Fibroblast of skin of left quadriceps (primary cell): ENCODE data around the gene AP5Z1.

Experiments used
- DNase-seq, 2 experiments: peaks; one replicate each; pipeline ENCODE4 v3.0.0-alpha.2; 2013; ENCODE audit warnings: low read depth in 2 of 2

Gene AP5Z1

DNA sequence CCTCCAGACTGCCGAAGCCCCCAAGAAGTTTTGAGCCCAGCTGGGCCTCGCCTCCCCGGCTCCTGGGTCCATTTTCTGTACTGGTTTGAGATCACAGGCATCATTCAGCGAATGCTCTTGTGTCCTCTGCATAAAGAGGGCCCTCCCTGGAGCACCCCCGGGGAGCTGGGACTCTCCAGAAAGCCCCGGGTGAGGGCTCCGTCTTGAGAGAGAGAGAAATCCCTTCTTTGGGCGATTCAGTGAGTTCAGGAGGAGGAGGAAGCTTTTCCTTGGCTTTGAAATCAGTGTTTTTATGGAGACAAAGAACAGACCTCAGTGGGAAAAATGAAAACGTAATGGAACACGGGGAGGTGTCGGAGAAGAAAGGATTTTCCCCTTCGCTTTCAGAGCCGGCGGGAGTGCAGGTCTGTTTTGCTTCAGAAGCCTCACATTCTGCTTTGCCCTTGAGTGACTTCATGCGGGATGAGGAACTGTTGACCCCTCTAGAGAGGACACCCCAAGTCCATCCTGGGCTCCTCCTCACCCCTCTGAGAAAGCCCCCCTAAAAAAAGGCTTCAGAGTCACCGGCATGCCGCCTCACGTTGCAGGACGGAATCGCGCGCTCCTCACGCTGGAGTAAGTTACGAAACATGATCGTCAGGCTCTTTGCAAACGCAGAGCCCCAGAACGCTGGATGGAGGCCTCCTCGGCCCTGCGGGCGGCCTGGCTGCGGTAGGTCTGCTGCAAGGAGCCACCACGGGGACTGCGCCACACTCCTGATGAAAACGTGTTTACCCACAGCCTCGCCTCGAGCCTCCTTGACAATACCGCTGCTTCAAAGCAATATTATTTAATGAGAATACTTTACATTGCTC, 8.5 kb upstream of the AP5Z1 start:
- no peak for DNase-seq

DNA sequence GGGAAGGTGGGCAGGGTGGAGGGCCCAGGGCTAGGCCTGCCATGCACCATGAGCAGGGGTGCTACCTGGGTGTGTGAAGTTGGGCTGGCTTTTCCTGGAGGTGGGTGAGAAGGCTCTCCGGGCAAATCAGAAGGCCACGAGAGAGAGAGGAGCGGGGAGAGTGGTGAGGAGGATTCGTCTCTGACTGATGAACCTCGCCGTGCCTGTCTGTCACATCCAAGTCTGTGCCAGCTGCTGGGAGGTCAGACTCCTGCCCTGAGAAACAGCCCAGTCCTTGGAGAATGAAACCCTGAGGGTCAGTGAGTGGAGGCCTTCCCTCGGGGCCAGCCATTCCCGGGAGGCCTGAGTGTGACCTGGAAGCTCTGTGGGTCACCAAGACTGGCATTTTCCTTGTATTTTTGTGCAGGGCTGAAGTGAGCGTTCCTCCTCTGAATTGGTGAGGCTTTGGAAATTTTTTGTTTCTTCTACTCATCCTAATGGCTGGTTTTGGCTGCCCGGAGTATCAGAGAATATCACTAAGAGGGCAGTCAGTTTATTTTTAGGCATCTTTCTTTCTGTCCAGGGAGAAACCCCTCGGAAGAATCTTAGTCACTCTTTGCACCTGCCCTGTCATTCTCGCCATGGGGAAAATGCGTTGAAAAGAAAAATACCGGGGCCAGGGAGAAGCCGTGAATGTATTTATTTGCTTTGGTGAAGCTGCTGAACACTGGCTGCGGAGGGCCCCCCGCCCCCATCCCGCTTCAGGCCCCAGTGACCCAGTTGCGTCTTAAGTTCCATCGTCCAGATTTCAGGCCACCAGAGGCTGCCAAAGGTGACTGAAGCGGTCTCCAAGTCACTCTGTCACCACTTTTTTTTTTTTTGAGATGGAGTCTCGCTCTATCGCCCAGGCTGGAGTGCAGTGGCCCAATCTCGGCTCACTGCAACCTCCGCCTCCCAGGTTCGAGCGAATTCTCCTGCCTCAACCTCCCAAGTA, 6.5 kb upstream of the AP5Z1 start:
- no peak for DNase-seq

- no peak for DNase-seq
These were observed 5.7 kb upstream of the AP5Z1 start for GRCh38 chr7:4769761-4770160.

DNA sequence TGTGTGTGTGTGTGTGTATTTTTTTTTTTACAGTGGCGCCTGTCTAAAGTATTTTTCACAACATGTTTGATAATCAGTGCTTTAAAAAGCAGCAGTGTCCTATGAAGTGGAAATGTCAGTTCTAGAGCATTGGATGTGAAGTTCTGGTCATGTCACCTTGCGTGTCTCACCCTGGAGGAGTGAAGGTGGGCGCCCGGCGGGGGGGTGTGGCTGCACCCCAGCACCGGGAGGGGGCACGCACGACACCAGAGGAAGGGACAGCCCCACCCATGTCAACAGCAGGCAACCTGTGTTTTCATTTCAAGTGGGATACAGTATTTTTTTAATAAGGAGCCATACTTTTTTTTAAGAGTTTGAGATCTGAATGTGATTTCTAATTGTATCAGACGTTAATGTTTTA, 4.5 kb upstream of the AP5Z1 start:
- no peak for DNase-seq

GRCh38 chr7:4771737-4772136, 3.7 kb upstream of the AP5Z1 start:
- DNase-seq = no peak

- DNase-seq = no peak
These were observed 3.1 kb upstream of the AP5Z1 start for GRCh38 chr7:4772306-4772705.

DNA sequence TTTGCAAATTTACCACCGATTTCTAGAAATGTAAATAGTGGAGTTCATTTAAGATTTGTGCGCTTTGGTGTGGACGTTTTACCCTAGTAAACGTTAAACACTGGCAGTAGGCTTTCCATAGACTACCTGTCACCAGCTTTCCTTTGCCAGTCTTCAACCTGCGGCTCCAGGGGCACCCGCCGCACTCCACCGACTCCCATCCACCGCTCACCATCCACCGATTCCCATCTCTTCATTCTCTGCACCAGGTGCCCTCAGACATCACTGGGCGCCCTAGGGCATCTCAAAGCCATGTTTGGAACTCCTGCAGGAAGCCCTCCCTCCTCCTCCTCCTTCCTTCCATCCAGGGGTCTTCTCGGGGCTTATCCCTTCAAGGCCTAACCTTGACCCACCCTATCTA, 1.4 kb upstream of the AP5Z1 start:
- DNase-seq = no peak

- peak; percentile 40 to 41 for DNase-seq
These were observed 669 bp upstream of the AP5Z1 start for GRCh38 chr7:4774658-4775249.

DNA sequence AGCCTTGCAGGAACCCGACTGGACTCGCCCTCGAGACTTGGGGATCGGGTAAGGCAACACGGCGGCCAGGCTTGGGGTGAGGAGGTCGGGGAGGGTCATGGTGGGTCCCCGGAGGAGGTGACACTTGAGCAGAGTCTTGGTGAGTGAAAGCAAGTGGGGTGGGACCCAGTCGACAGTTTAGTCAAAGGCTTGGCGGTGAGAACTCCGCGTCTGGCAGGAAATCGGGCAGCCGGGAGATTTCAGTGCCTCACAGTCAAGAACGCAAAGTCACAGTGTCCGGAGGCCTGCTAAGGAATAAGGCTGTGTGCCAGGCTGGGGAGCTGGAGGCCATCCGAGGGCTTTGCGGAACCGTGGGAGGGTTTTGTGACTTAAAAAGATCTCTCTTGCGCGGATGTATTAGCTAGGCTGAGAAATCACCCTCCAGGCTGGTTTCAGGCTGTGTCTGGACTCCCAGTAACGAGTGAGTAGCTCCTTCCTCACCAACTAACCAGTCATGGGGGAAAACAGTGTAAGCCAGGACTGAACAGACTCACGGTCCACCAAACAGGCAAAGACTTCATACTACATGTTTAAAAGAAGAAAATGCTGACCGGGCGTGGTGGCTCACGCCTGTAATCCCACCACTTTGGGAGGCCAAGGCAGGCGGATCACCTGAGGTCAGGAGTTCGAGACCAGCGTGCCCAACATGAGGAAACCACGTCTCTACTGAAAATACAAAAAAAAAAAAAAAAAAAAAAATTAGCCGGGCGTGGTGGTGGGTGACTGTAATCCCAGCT, 613 bp downstream of the AP5Z1 start:
- DNase-seq = no peak

DNA sequence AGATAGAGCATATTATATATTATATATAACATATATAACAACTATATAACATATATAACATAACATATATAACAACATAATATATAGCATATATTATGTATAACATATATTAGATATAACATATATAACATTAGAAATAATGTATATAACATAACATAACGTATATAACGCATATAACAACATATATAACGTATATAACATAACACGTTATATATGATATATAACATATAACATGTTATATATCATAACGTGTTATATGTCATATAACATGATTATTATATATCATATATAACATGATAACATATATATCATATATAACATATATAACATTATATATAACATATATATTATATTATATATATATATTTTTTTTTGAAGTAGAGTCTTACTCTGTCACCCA, 3.7 kb downstream of the AP5Z1 start:
- DNase-seq = no peak

DNA sequence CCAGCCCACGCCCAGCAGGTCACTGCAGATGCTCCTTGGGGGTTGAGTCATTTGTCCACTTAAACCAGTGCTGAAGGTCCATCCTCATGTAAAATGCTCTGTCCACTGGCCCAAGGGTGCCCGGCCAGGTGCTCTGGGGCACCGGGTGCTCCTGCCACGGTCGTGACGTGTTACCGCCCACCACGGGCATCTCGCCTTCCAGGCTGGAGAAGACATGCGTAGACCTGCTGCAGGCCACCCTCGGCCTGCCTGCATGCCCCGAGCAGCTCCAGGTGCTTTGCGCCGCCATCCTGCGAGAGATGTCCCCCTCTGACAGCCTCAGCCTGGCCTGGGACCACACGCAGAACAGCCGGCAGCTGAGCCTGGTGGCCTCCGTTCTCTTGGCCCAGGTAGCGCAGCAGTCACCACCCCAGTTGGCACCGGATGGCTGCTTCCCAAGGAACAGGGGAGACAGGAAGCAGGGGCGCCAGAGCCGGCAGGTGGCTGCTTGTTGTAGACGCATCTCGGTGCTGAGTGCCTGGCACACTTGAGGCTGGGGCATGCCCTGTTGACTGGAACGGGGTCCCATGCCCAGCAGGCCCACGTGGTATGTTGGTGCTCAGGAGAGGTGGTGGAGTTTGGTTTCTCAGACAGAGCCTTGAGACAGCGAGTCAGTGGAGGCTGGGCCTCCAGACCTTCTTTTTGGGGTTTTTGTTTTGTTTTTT, 6.1 kb downstream of the AP5Z1 start:
- no peak for DNase-seq

GRCh38 chr7:4782333-4783291, 7.2 kb downstream of the AP5Z1 start:
- DNase-seq = no peak

DNA sequence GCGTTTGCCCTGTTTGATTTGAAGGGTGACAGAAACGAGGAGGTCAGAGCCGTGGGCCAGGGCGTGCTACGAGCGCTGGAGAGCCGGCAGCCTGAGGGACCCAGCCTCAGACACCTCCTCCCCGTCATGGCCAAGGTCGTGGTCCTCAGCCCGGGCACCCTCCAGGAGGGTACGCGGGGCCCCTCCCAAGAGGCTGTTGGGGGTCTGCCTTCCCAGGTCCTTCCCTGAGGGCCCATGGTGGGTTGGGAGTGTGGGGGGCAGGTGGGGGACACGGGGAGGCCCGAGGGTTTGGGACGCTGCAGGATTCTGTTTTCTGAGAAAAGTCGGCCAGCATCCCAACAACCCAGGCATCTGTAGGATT, 7.8 kb downstream of the AP5Z1 start:
- DNase-seq = no peak

DNA sequence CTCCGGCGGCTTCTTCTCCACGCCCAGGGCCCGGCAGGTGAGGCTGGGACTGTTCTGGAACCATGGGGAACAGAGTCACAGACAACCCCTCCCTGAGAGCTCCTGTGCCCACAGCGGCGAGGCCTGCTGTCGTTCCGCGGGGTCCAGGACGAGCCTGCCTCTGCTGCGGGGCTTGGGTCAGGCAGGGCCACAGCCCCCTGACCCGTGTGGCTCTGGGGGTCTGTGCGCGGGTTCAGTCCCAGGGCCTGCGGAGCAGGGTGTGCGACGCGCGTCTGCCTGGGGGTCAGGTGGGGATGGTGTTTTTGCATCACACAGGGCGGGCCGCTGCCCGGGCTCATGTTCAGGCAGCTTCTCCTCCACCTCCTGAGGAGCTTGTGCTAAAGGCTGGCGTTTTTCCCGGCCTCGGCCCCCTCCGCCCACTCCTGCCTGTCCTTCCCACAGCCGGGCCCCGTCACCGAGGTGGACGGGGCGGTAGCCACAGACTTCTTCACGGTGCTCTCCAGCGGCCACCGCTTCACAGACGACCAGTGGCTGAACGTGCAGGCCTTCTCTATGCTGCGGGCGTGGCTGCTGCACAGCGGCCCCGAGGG, 8.4 kb downstream of the AP5Z1 start:
- DNase-seq = no peak

DNA sequence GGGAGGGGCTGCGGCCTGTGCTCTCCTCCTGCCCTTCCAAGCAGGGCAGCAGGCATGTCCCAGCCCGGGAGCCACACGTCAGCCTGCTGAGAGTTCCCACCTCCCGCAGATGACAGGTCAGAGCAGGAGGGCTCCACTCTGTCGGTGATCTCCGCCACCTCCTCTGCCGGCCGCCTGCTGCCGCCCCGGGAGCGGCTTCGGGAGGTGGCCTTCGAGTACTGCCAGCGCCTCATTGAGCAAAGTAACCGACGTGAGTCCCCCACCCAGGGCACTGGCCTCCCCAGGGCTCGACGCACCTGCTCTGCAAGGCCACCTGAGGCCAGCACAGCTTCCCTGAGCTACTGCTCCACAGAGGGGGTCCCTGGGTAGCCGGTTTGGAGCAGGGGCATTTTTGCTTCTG, 9.4 kb downstream of the AP5Z1 start:
- DNase-seq = no peak

GRCh38 chr7:4785371-4785770, 9.9 kb downstream of the AP5Z1 start:
- no peak for DNase-seq

- DNase-seq = no peak
These were observed 10.6 kb downstream of the AP5Z1 start for GRCh38 chr7:4786015-4786414.

- DNase-seq = no peak
These were observed 12.1 kb downstream of the AP5Z1 start for GRCh38 chr7:4787541-4787940.

DNA sequence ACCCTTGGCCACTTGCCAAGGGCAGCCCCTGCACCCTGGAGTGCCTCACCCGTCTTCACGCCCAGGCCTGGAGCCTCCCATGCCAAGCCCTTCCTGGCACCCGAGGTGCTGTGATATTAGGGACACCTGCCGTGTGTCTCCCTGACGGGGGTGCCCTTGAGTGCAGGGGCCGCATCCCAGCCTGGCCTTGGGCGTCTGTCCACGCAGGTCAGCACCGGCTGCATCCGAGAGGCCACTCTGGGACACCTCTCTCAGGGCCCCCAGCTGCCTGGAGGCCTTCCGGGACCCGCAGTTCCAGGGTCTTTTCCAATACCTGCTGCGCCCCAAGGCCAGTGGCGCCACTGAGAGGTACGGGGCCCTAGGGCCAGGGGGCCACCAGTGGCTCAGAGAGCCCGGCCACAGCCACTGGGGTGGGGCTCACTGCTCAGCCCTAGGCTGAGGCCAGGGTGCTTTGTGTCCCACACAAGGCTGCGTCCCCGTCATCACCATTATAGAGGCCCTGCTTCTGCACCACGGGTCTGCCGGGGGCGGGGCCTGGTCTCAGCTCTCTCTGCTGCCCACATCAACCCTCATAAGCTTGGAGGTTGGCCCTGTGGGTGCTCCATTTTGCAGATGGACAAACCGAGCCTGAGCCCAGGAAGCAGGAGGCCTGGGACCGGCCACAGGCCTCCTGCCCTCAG, 12.7 kb downstream of the AP5Z1 start:
- DNase-seq = no peak
